ENCODE measurements around the gene SLC35F1. TPM values are rescaled to one million over a fixed set of nuclear protein-coding genes. Genes with fewer than 3 reads are reported as not detected.

The SLC35F1 gene
- total and polyA plus RNA-seq, 10 of the 15 experiments (the other 5 are each of a cell fraction or from before 2014, with no cell fraction given) = 0.01 TPM; not detected in 9

- 0% methylated on average over 2 of the region's 2 CpGs for WGBS (ENCODE audit: insufficient coverage, insufficient replicate concordance, low lambda C conversion rate, missing lambda C conversion rate)
- TF ChIP-seq ZNF622 (IDR thresholded peaks at IDR 0.05) = no peak
- peak; percentile 32; the same call in 1 of the 2 replicates for TF ChIP-seq RAD51 (IDR thresholded peaks at IDR 0.05)
- no peak for TF ChIP-seq NR2C2 (IDR thresholded peaks at IDR 0.05; ENCODE audit: borderline replicate concordance, control insufficient read depth, insufficient read length, low read depth)
- TF ChIP-seq, protein P1, sequence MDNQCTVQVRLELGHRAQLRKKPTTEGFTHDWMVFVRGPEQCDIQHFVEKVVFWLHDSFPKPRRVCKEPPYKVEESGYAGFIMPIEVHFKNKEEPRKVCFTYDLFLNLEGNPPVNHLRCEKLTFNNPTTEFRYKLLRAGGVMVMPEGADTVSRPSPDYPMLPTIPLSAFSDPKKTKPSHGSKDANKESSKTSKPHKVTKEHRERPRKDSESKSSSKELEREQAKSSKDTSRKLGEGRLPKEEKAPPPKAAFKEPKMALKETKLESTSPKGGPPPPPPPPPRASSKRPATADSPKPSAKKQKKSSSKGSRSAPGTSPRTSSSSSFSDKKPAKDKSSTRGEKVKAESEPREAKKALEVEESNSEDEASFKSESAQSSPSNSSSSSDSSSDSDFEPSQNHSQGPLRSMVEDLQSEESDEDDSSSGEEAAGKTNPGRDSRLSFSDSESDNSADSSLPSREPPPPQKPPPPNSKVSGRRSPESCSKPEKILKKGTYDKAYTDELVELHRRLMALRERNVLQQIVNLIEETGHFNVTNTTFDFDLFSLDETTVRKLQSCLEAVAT (IDR thresholded peaks at IDR 0.05) = peak; percentile 81
- peak; percentile 100 for TF ChIP-seq IRF4 (IDR thresholded peaks at IDR 0.05; ENCODE audit: low read depth, low read length)
- no peak for TF ChIP-seq YY1 (IDR thresholded peaks at IDR 0.05; ENCODE audit: low read depth, low read length)
- TF ChIP-seq FOXM1 (IDR thresholded peaks at IDR 0.05; ENCODE audit: low read depth, low read length) = peak; percentile 53; the same call in 1 of the 2 replicates
- no peak for TF ChIP-seq CTCF (IDR thresholded peaks at IDR 0.05 in 2 of 3, conservative IDR thresholded peaks at IDR 0.05 in 1 of 3; ENCODE audit: control insufficient read depth in 2 of 3, extremely low read depth in 1 of 3, insufficient read depth in 1 of 3, low read depth in 3 of 3, low read length in 3 of 3)
- no peak for TF ChIP-seq POLR2A (IDR thresholded peaks at IDR 0.05; ENCODE audit: low read depth, low read length)
- TF ChIP-seq CREM (IDR thresholded peaks at IDR 0.05; ENCODE audit: low read depth) = peak; percentile 67; the same call in 1 of the 2 replicates
- TF ChIP-seq JUND (IDR thresholded peaks at IDR 0.05; ENCODE audit: low read depth, low read length) = peak; percentile 74; the same call in 1 of the 2 replicates
- no peak for TF ChIP-seq HDAC6 (IDR thresholded peaks at IDR 0.05; ENCODE audit: unreplicated experiment)
- no peak for TF ChIP-seq SUPT20H (IDR thresholded peaks at IDR 0.05; ENCODE audit: borderline replicate concordance, control insufficient read depth, low read depth, low read length)
- no peak for TF ChIP-seq ZNF207 (IDR thresholded peaks at IDR 0.05; ENCODE audit: borderline replicate concordance)
- TF ChIP-seq WRNIP1 (IDR thresholded peaks at IDR 0.05; ENCODE audit: borderline replicate concordance, low read depth, low read length) = no peak
- peak; percentile 87; the same call in 1 of the 2 replicates for TF ChIP-seq BACH1 (IDR thresholded peaks at IDR 0.05; ENCODE audit: borderline replicate concordance)
- TF ChIP-seq IKZF1 (conservative IDR thresholded peaks at IDR 0.05) = peak; percentile 90
- peak; percentile 91 for TF ChIP-seq BCL11A (IDR thresholded peaks at IDR 0.05; ENCODE audit: low read depth, low read length)
- peak; percentile 77 for TF ChIP-seq EED (IDR thresholded peaks at IDR 0.05; ENCODE audit: low read depth)
- no peak for TF ChIP-seq TARDBP (IDR thresholded peaks at IDR 0.05; ENCODE audit: borderline replicate concordance)
- TF ChIP-seq IRF3 (IDR thresholded peaks at IDR 0.05) = no peak
- TF ChIP-seq MEF2A (IDR thresholded peaks at IDR 0.05; ENCODE audit: insufficient read depth, low read depth, low read length) = peak; percentile 61
These were observed 447.6 kb downstream of the SLC35F1 start for GRCh38 chr6:118354641-118355040.

More at GRCh38 chr6:118354641-118355040, 447.6 kb downstream of the SLC35F1 start:
- FAIRE-seq = peak; percentile 81
- H3K27me3 ChIP-seq (replicated peaks in 1 of 2; ENCODE audit: control insufficient read depth in 2 of 2, insufficient read depth in 2 of 2, low read length in 1 of 2) = no peaks in the 10 kb centered on the region
- H2AFZ ChIP-seq (ENCODE audit: control insufficient read depth, low read depth, low read length) = no peak overlapping the region
- H3K9ac ChIP-seq (ENCODE audit: control insufficient read depth, insufficient read depth, low read length) = no peak overlapping the region
- POLR2A ChIA-PET = no interaction called here
- RAD21 ChIA-PET (ENCODE audit: unreplicated experiment) = no interaction called here
- DNase-seq (ENCODE audit: low read depth, low spot score) = peak; percentile 44
- H3K9me3 ChIP-seq (replicated peaks; ENCODE audit: control insufficient read depth, insufficient read depth, low read length) = no peaks in the 10 kb centered on the region; the same call in 2 of the 3 replicates
- no peak overlapping the region for H3K4me2 ChIP-seq (ENCODE audit: control insufficient read depth, insufficient read depth)
- peak; percentile 96 for ATAC-seq
- H3K79me2 ChIP-seq (ENCODE audit: control insufficient read depth, insufficient read depth, low read length) = no peaks in the 10 kb centered on the region
- no peaks in the 10 kb centered on the region for H3K36me3 ChIP-seq (ENCODE audit: control insufficient read depth in 2 of 2, insufficient read depth in 2 of 2, low read length in 1 of 2)
- intact Hi-C loops (cut with micrococcal nuclease; ENCODE audit: unreplicated experiment) = no loop called here
- H3K27ac ChIP-seq (ENCODE audit: control insufficient read depth, insufficient read depth) = no peak overlapping the region
- H4K20me1 ChIP-seq (ENCODE audit: control insufficient read depth, insufficient read depth) = no peaks in the 10 kb centered on the region
- in situ Hi-C loops (cut with MboI) = no loop called here
- CTCF ChIA-PET = no interaction called here
- no TSS peak for BruUV-seq (replicated peaks)
- H3K4me1 ChIP-seq (ENCODE audit: control insufficient read depth, insufficient read depth, low read length) = peaks cover 4% of the 10 kb centered on the region; the same call in 1 of the 2 replicates
- no peak overlapping the region for H3K4me3 ChIP-seq
- SMC1A ChIA-PET (ENCODE audit: uncharacterized antibody, unreplicated experiment) = no interaction called here
